KMS-11 (cell line): Measurements from ENCODE around the gene TMC8.

Source experiments
- H2AFZ ChIP-seq: fragments of 200-600 bp; sonication (generic); 2 replicates; pipeline ENCODE4 v1.6.1; 2016; ENCODE audit warnings: antibody characterized with exemption, mixed run types, low read depth
- H3K27ac ChIP-seq: fragments of 200-600 bp; sonication (generic); 2 replicates; pipeline ENCODE4 v1.6.1; 2016; ENCODE audit warnings: mild to moderate bottlenecking, mixed run types
- H3K27me3 ChIP-seq: fragments of 200-600 bp; sonication (generic); 2 replicates; pipeline ENCODE4 v1.6.1; 2017; ENCODE audit warnings: mild to moderate bottlenecking, low read depth, mixed run types, moderate library complexity; ENCODE audit not compliant: insufficient read depth
- H3K36me3 ChIP-seq: fragments of 200-600 bp; sonication (generic); 2 replicates; pipeline ENCODE4 v1.6.1; 2017; ENCODE audit warnings: mild to moderate bottlenecking, mixed run types; ENCODE audit not compliant: insufficient read depth
- H3K4me1 ChIP-seq: fragments of 200-600 bp; sonication (generic); 2 replicates; pipeline ENCODE4 v1.6.1; 2016; ENCODE audit warnings: mild to moderate bottlenecking, low read depth, mixed run types; ENCODE audit not compliant: poor library complexity, severe bottlenecking
- H3K4me2 ChIP-seq: fragments of 200-600 bp; sonication (generic); 2 replicates; pipeline ENCODE4 v1.7.0; 2016; ENCODE audit warnings: mild to moderate bottlenecking, mixed run types
- H3K4me3 ChIP-seq: fragments of 200-600 bp; sonication (generic); IDR thresholded peaks from 2 replicates; pipeline ENCODE4 v1.6.1; 2017; ENCODE audit warnings: low read depth, low read length, mixed read lengths; ENCODE audit not compliant: insufficient read depth
- H3K79me2 ChIP-seq: fragments of 200-600 bp; sonication (generic); 2 replicates; pipeline ENCODE4 v1.6.1; 2016; ENCODE audit warnings: low read depth, mixed run types; ENCODE audit not compliant: insufficient read depth
- H3K9ac ChIP-seq: fragments of 200-600 bp; sonication (generic); 2 replicates; pipeline ENCODE4 v1.6.1; 2016; ENCODE audit warnings: mild to moderate bottlenecking, mixed run types
- H4K20me1 ChIP-seq: fragments of 200-600 bp; sonication (generic); 2 replicates; pipeline ENCODE4 v1.6.1; 2016; ENCODE audit warnings: mild to moderate bottlenecking, mixed run types; ENCODE audit not compliant: insufficient read depth
- TF ChIP-seq, protein P1 (sequence below): fragments of 200-600 bp; sonication (generic); conservative IDR thresholded peaks from 2 replicates; pipeline ENCODE4 v1.6.1; 2017; ENCODE audit warnings: low read depth, mild to moderate bottlenecking, antibody characterized with exemption, low read length, moderate library complexity, mixed read lengths

The TMC8 gene

DNA sequence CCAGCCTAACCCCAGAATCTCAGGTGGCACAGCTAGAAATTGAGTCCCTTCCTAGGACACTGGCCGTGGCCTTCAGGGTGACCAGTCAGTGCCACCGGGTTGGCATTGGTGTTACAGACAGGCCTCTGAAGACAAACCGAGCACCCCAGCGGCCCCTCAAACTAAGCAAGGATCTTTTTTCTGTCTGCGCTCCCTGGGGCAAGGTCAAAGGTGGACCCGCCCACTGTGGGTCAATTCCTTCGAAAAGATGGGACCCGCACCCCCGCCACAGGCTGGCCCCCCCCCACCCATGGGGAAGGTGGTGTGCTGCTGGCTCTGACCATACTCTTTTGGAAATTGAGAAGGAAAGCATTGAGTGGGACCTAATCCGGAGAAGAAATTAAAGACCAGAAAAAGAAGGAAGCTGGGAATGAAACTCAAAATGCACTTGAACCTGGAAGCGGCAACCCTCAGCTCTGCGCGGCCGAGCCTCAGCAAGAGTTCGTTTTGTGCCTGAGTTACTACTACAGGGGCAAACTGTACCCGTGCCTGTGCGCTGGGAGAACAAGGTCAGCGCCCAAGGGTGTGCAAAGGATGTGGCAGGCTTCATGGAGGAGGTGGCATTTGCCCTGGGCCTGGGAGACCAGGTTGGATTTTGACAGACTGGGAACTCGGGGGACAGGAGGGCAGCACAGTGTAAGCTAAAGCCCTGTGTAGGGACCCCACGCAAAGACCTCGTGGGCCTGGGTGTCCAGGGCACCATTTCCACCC, 22.4 kb upstream of the TMC8 start:
- H4K20me1 ChIP-seq, result no peaks in the 10 kb centered on the region
- no peaks in the 10 kb centered on the region for H3K27me3 ChIP-seq
- H3K4me3 ChIP-seq, result no peak overlapping the region
- H3K27ac ChIP-seq, result no peak overlapping the region
- H3K4me2 ChIP-seq, result no peak overlapping the region
- H3K9ac ChIP-seq, result no peak overlapping the region
- no peaks in the 10 kb centered on the region for H3K79me2 ChIP-seq
- H3K36me3 ChIP-seq, result no peaks in the 10 kb centered on the region
- TF ChIP-seq, protein P1, sequence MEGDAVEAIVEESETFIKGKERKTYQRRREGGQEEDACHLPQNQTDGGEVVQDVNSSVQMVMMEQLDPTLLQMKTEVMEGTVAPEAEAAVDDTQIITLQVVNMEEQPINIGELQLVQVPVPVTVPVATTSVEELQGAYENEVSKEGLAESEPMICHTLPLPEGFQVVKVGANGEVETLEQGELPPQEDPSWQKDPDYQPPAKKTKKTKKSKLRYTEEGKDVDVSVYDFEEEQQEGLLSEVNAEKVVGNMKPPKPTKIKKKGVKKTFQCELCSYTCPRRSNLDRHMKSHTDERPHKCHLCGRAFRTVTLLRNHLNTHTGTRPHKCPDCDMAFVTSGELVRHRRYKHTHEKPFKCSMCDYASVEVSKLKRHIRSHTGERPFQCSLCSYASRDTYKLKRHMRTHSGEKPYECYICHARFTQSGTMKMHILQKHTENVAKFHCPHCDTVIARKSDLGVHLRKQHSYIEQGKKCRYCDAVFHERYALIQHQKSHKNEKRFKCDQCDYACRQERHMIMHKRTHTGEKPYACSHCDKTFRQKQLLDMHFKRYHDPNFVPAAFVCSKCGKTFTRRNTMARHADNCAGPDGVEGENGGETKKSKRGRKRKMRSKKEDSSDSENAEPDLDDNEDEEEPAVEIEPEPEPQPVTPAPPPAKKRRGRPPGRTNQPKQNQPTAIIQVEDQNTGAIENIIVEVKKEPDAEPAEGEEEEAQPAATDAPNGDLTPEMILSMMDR, result no peak
- H2AFZ ChIP-seq, result no peak overlapping the region
- peaks cover 10% of the 10 kb centered on the region for H3K4me1 ChIP-seq

DNA sequence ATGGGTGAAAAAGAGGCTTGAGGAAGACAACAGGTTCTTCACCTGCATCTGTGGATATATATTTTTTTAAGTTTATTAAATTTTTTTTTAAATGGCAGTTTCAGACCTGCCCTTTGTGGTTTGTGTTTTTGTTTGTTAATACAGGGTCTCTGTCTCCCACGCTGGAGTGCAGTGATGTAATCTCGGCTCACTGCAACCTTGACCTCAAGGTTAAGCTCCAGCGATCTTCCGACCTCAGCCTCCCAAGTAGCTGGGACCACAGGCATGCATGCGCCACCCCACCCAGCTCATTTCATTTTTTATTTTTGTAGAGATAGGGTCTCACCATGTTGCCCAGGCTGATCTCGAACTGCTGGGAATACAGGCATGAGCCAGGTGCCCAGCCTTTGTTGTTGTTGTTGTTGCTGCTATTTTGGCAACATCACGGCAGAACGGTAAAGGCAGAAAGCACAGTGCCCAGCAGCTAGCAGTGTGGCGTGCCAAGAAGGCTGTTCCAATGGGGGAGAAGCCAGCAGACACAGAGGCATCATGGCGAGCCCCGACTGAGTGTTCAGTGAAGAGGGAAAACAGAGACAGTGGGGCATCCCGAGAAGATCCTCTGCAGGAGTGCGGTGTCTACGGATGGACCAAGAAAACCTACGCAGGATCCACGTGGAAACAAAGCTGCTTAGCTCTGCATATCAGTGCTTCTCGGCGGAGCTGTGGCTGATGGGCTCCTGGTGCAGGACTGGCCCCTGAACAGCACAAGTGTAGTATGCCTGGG, 21.7 kb upstream of the TMC8 start:
- Histone ChIP-seq H2AFZ (no peak overlapping the region), H3K4me1 (peaks cover 12% of the 10 kb centered on the region), H3K9ac (no peak overlapping the region), H3K4me3 (no peak overlapping the region), H3K27ac (no peak overlapping the region), H3K4me2 (no peak overlapping the region), H3K36me3 (no peaks in the 10 kb centered on the region), H3K27me3 (no peaks in the 10 kb centered on the region), H4K20me1 (no peaks in the 10 kb centered on the region), H3K79me2 (no peaks in the 10 kb centered on the region)
- TF ChIP-seq, protein P1, result no peak

DNA sequence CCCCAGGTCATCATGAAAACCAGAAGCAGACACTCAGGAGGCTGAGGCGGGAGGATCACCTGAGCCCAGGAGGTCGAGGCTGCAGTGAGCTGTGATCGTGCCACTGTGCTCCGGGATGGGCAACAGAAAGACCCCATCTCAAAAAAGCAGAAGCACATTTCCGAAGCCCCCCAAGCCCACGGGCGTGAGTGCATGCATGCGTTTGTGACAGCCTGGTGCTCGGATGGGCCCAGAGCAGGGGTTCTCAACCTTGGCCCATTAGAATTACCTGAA, 21.1 kb upstream of the TMC8 start:
- Histone ChIP-seq H3K9ac (no peak overlapping the region), H3K36me3 (no peaks in the 10 kb centered on the region), H4K20me1 (no peaks in the 10 kb centered on the region), H2AFZ (no peak overlapping the region), H3K27me3 (no peaks in the 10 kb centered on the region), H3K4me2 (no peak overlapping the region), H3K27ac (no peak overlapping the region), H3K4me3 (no peak overlapping the region), H3K4me1 (peaks cover 17% of the 10 kb centered on the region), H3K79me2 (no peaks in the 10 kb centered on the region)
- TF ChIP-seq, protein P1, result no peak

DNA sequence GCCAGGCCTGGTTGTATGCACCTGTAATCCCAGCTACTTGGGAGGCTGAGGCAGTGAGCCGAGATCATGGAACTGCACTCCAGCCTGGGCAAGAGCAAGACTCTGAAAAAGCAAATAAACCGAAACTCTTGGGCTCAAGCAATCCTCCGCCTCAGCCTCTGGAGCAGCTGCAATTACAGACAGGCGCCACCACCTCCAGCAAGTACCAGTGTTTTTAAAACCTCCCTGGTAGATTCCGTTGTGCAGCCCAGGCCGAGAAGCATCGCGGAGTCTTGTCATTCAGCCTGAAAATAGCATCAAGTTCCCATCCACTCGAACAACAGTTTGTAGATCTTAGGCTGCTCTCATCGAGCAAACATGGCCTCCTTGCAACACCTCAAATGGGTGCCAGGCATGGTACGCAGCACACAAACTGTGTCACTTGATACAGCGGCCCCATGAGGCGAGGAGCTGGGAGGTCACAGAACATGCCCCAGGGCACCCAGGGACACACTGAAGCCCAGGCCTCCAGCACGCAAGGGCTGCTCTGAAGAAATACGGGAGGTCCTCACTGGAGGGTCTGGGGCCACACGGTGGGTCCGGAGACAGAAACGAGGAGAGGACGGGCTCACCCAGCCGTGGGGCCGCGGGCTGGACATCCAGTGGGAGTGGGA, 20.1 kb upstream of the TMC8 start:
- Histone ChIP-seq H3K4me3 (no peak overlapping the region), H2AFZ (no peak overlapping the region), H3K4me2 (no peak overlapping the region), H3K79me2 (no peaks in the 10 kb centered on the region), H3K36me3 (no peaks in the 10 kb centered on the region), H3K4me1 (peaks cover 18% of the 10 kb centered on the region), H4K20me1 (no peaks in the 10 kb centered on the region), H3K27ac (no peak overlapping the region), H3K9ac (no peak overlapping the region), H3K27me3 (no peaks in the 10 kb centered on the region)
- TF ChIP-seq, protein P1, result no peak
